CD14-positive monocyte (primary cell): Measurements from ENCODE around the gene XAB2. TPM values are rescaled to one million over a fixed set of nuclear protein-coding genes. Genes with fewer than 3 reads are reported as not detected.

Source experiments
- DNase-seq, 3 donors: peaks; one replicate each; pipeline ENCODE4 v3.0.0-alpha.2; 2011 to 2022
- H2AFZ ChIP-seq: 2 replicates; pipeline ENCODE4 v1.6.0; 2012; ENCODE audit warnings: mild to moderate bottlenecking, low read depth, low read length, inconsistent platforms; ENCODE audit not compliant: insufficient read depth, poor library complexity, severe bottlenecking
- H3K27ac ChIP-seq, 2 donors: 1 replicate in 1 of 2; 2 replicates in 1 of 2; pipeline ENCODE4 v1.5.1; 2012 to 2013; ENCODE audit warnings: low read length in 2 of 2, control low read depth in 1 of 2, inconsistent platforms in 1 of 2, low read depth in 1 of 2, mild to moderate bottlenecking in 1 of 2
- H3K27me3 ChIP-seq, 2 donors: one replicate each; pipeline versions ENCODE4 v1.6.0 to v1.6.1; 2011 to 2013; ENCODE audit warnings: low read length in 2 of 2; ENCODE audit not compliant: control insufficient read depth in 2 of 2, insufficient read depth in 2 of 2
- H3K36me3 ChIP-seq, 2 donors: replicated peaks in 1 of 2; 1 replicate in 1 of 2; 2 replicates in 1 of 2; pipeline versions ENCODE4 v1.5.1 to v1.6.1; 2012 to 2013; ENCODE audit warnings: low read length in 2 of 2, control low read depth in 1 of 2, inconsistent platforms in 1 of 2, mild to moderate bottlenecking in 1 of 2; ENCODE audit not compliant: insufficient read depth in 2 of 2, control insufficient read depth in 1 of 2
- H3K4me1 ChIP-seq, 2 donors: 1 replicate in 1 of 2; 2 replicates in 1 of 2; pipeline versions ENCODE4 v1.5.1 to v1.6.1; 2012 to 2013; ENCODE audit warnings: low read length in 2 of 2, control low read depth in 1 of 2, inconsistent platforms in 1 of 2, mild to moderate bottlenecking in 1 of 2, moderate library complexity in 1 of 2; ENCODE audit not compliant: insufficient read depth in 2 of 2, control insufficient read depth in 1 of 2
- H3K4me2 ChIP-seq: replicated peaks from 2 replicates; pipeline ENCODE3; 2012; ENCODE audit warnings: low read length, moderate library complexity, mild to moderate bottlenecking; ENCODE audit not compliant: poor library complexity, severe bottlenecking; ENCODE audit errors: extremely low read depth
- H3K4me3 ChIP-seq, 3 experiments: fragments of 200-600 bp in 1 of 3; sonication (generic) in 1 of 3; replicated peaks in 1 of 3; 1 replicate in 2 of 3; 2 replicates in 1 of 3; pipeline ENCODE4 v1.5.1; 2011 to 2013; ENCODE audit warnings: low read length in 3 of 3, mild to moderate bottlenecking in 3 of 3, control low read depth in 2 of 3, low read depth in 2 of 3, inconsistent platforms in 1 of 3, moderate library complexity in 1 of 3
- H3K79me2 ChIP-seq: 2 replicates; pipeline ENCODE4 v1.6.0; 2012; ENCODE audit warnings: mild to moderate bottlenecking, control low read depth, inconsistent platforms, low read length, moderate library complexity; ENCODE audit not compliant: insufficient read depth
- H3K9ac ChIP-seq: 2 replicates; pipeline ENCODE4 v1.6.0; 2017; ENCODE audit warnings: low read length, mild to moderate bottlenecking; ENCODE audit not compliant: insufficient read depth, poor library complexity, severe bottlenecking
- H3K9me3 ChIP-seq, 2 donors: replicated peaks in 1 of 2; 1 replicate in 1 of 2; 2 replicates in 1 of 2; pipeline versions ENCODE4 v1.5.1 to v1.6.1; 2012 to 2013; ENCODE audit warnings: low read length in 2 of 2, control low read depth in 1 of 2; ENCODE audit not compliant: control insufficient read depth in 1 of 2, insufficient read depth in 1 of 2
- H4K20me1 ChIP-seq: 2 replicates; pipeline ENCODE4 v1.6.0; 2012; ENCODE audit warnings: mild to moderate bottlenecking, low read length, control low read depth, moderate library complexity; ENCODE audit not compliant: insufficient read depth
- H3K27ac Mint-ChIP-seq, 7 donors: one replicate each; pipeline ENCODE4 v1.8.0; 2020; ENCODE audit warnings: mild to moderate bottlenecking in 7 of 7, mixed read lengths in 7 of 7, moderate library complexity in 6 of 7, inconsistent platforms in 2 of 7
- H3K27me3 Mint-ChIP-seq, 3 donors: one replicate each; pipeline ENCODE4 v1.8.0; 2021 to 2022; ENCODE audit warnings: low read depth in 3 of 3, mild to moderate bottlenecking in 3 of 3, mixed read lengths in 3 of 3, moderate library complexity in 3 of 3, inconsistent platforms in 1 of 3
- H3K36me3 Mint-ChIP-seq, 2 donors: one replicate each; pipeline ENCODE4 v1.8.0; 2020; ENCODE audit warnings: mixed read lengths in 2 of 2, inconsistent platforms in 1 of 2, mild to moderate bottlenecking in 1 of 2
- H3K4me1 Mint-ChIP-seq: one replicate; pipeline ENCODE4 v1.8.0; 2020; ENCODE audit warnings: mild to moderate bottlenecking, mixed read lengths
- H3K4me3 Mint-ChIP-seq, 2 donors: one replicate each; pipeline ENCODE4 v1.8.0; 2020; ENCODE audit warnings: mild to moderate bottlenecking in 2 of 2, mixed read lengths in 2 of 2, moderate library complexity in 1 of 2
- H3K9me3 Mint-ChIP-seq, 7 donors: one replicate each; pipeline ENCODE4 v1.8.0; 2020 to 2022; ENCODE audit warnings: mixed read lengths in 7 of 7, mild to moderate bottlenecking in 6 of 7, moderate library complexity in 6 of 7, inconsistent platforms in 2 of 7
- WGBS: methylation state at CpG from one replicate; pipeline ENCODE4 v1.1.5; 2013; ENCODE audit warnings: missing lambda C conversion rate; ENCODE audit not compliant: insufficient coverage; 5-methylcytosine and 5-hydroxymethylcytosine counted together
- intact Hi-C, 2 donors: fragments of 100-400 bp; cut with micrococcal nuclease; formaldehyde crosslinking; loops; one replicate each; pipeline versions ENCODE4 v1.15.0 to v1.15.1; 2023
- polyA plus RNA-seq, 3 donors: library from polyadenylated mRNA; depleted of rRNA in 1 of 3; unstranded in 2 of 3; stranded (reverse) in 1 of 3; fragments of 300-500 nt in 2 of 3; fragments of >200 nt in 1 of 3; fragmentation: Illumina TruSeq in 2 of 3; gene quantifications; 1 replicate in 2 of 3; 2 replicates in 1 of 3; pipeline ENCODE4 v1.2.3, GENCODE V29; 2012 to 2021
- TF ChIP-seq, protein P1 (sequence below): fragments of 200-600 bp; IDR thresholded peaks from one replicate; pipeline ENCODE4 v1.8.0; 2022; ENCODE audit warnings: antibody characterized with exemption, mild to moderate bottlenecking

Gene XAB2
- polyA plus RNA-seq, 3 donors, result 4.6 to 55.7 (median 8.8) TPM

DNA sequence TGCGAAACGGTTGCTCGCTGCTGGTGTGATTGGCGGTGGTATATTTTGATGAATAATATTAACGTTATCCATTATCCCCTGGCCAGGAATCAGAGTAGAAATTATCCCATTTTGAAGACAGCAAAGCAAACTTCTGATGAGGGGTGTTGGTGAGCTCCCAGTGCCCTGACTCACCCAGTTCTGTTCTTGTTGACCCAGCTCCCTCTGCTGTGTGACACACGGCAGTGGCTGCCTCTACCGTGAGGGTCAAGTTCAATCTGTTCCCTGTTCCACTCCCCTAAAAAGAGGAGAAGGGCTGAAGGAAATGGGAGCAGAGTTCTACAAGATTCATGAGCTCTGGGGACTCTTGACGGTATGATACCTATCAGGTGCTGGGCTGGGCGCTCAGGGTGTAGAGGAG is 31.7 kb downstream of the XAB2 start:
- Histone ChIP-seq H3K4me1 (peaks cover 4 to 6% of the 10 kb centered on the region in 2 donors), H2AFZ (no peak overlapping the region), H3K9ac (no peak overlapping the region), H4K20me1 (no peaks in the 10 kb centered on the region), H3K4me2 (no peak overlapping the region), H3K9me3 (peaks cover 0 to 15% of the 10 kb centered on the region in 2 donors), H3K36me3 (no peaks in the 10 kb centered on the region), H3K27ac (no peak overlapping the region), H3K79me2 (no peaks in the 10 kb centered on the region), H3K27me3 (peaks cover 33 to 49% of the 10 kb centered on the region in 2 donors), H3K4me3 (no peak overlapping the region)
- Mint-ChIP-seq H3K4me1 (peaks cover 6% of the 10 kb centered on the region), H3K27me3 (peaks cover 54 to 61% (median 60%) of the 10 kb centered on the region in 3 donors), H3K9me3 (peaks cover 0 to 23% (median 2%) of the 10 kb centered on the region in 7 donors), H3K27ac (no peak overlapping the region), H3K36me3 (peaks cover 0 to 2% of the 10 kb centered on the region in 2 donors), H3K4me3 (peak overlapping the region in 1 of 2 donors; percentile 72)
- intact Hi-C loops, result no loop called here
- DNase-seq, result no peak
- TF ChIP-seq, protein P1, sequence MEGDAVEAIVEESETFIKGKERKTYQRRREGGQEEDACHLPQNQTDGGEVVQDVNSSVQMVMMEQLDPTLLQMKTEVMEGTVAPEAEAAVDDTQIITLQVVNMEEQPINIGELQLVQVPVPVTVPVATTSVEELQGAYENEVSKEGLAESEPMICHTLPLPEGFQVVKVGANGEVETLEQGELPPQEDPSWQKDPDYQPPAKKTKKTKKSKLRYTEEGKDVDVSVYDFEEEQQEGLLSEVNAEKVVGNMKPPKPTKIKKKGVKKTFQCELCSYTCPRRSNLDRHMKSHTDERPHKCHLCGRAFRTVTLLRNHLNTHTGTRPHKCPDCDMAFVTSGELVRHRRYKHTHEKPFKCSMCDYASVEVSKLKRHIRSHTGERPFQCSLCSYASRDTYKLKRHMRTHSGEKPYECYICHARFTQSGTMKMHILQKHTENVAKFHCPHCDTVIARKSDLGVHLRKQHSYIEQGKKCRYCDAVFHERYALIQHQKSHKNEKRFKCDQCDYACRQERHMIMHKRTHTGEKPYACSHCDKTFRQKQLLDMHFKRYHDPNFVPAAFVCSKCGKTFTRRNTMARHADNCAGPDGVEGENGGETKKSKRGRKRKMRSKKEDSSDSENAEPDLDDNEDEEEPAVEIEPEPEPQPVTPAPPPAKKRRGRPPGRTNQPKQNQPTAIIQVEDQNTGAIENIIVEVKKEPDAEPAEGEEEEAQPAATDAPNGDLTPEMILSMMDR, result no peak
- 92% methylated on average over 6 of the region's 9 CpGs for WGBS

DNA sequence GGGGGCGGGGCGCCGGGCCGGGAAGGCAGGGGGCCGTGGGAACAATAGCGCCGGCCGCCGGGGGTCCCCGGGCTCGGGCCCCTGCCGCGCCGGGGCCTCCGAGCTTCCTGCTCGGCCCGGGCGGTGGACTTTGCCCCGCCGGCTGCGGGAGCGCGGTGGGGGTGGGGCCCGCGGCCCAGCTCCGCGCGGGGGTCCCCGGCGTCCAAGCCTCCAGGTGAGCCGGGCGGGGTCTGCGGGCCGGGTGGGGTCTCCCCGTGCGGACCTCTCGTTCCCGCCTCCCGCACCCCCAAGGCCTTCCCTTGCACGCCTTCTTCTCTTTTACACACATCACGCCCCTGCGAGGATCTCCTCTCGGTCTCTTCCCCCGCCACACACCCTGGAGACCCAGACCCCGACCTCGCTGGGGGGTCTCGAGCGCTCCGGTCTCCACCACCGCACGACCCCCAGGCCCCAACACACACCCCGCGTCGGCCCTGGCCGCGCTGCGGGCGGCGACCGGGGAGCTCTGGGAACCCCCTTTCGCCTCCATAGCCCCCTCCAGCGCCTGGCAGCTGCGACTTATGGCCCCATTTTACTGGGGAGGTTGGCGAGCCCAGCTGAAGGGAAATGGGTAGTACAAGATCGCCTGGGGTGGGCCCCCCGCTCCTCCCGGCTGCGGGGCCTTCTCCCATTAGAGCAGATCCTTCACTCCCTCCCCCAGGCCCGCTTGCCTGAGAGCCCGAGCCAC is 33.0 kb downstream of the XAB2 start:
- TF ChIP-seq, protein P1, result no peak
- no peak for DNase-seq
- peaks cover 0 to 23% (median 2%) of the 10 kb centered on the region in 7 donors for H3K9me3 Mint-ChIP-seq
- Histone ChIP-seq H2AFZ (no peak overlapping the region), H3K36me3 (no peaks in the 10 kb centered on the region), H3K9me3 (peaks cover 0 to 15% of the 10 kb centered on the region in 2 donors), H3K4me3 (peak overlapping the region in 1 of 3 experiments; percentile 14), H3K27ac (no peak overlapping the region), H3K79me2 (no peaks in the 10 kb centered on the region), H3K4me1 (peaks cover 4 to 6% of the 10 kb centered on the region in 2 donors), H4K20me1 (no peaks in the 10 kb centered on the region), H3K9ac (no peak overlapping the region), H3K4me2 (peak overlapping the region; percentile 66), H3K27me3 (peaks cover 33 to 51% of the 10 kb centered on the region in 2 donors)
- peak overlapping the region; percentile 54 to 72 for H3K4me3 Mint-ChIP-seq
- peaks cover 6% of the 10 kb centered on the region for H3K4me1 Mint-ChIP-seq
- H3K36me3 Mint-ChIP-seq, result peaks cover 0 to 2% of the 10 kb centered on the region in 2 donors
- H3K27ac Mint-ChIP-seq, result no peak overlapping the region
- WGBS, result 4% methylated on average over 47 of the region's 70 CpGs
- peaks cover 57 to 62% (median 62%) of the 10 kb centered on the region in 3 donors for H3K27me3 Mint-ChIP-seq
- intact Hi-C loops, result no loop called here
